ENCODE results near the gene KCND2.
A peak's percentile ranks its signal among the peaks of the same experiment; 100 is the strongest.
"Not testable (repeated sequence)": the region's sequence is repeated elsewhere in the genome, so short reads cannot be mapped to it uniquely, and the experiment has no call there.

Gene KCND2

DNA sequence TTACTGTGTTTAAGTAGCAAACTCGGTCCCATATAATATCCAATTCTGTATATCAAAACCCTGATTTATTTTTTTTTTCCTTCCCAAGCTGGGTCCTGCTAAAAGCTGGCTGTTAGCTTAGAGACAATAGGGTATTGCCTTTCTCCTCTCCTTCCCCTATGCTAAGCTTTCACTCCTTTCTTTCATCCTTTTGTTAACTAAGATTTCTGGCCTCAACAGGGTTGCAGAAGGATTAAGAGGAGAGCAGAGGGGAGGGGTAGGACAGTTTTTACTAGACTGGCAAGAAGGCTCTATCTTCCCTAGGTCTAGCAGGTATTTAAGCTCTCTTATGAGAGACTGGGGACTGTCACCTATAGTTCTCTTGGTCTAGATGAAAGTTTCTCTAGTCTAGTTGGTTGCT lies 229.2 kb downstream of the KCND2 start:
- no peak for DNase-seq

DNA sequence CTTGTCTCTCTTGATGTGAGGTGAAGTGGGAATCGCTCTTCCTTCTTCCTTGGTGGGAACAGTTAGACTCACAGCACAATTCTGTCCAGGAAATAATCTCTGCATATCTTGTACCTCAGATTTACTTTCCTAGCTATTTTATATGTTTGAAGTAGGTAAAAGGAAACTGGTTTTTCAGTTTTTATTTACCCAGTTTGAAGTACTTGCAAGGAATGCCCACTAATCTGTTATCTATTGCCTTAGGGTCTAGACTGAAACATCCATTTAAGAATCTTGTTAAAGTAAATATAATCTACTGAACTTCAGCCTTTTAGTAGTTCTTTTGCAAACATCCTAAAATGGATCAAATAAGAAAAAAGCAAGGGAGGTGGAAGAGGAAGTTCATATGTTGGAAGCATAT lies 229.8 kb downstream of the KCND2 start:
- DNase-seq: no peak

DNA sequence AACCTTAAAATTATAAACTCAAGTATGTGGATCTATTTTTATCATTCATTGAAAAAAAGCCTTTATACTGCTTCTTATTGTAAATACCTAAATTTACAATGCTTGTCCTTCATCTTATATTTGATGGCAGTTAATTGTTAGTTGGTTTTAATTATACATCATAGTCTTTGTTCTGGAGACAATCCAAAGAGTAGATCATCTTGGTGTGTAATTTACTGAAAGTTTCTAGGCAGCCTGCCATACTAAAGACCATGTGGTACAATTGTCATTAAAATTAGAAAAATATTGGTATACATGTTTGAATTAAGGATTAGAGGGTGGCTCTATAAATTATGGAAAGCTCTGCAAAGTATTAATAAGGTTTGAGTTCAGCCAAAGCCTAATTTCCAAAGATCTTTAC lies 231.4 kb downstream of the KCND2 start:
- no peak for DNase-seq

DNA sequence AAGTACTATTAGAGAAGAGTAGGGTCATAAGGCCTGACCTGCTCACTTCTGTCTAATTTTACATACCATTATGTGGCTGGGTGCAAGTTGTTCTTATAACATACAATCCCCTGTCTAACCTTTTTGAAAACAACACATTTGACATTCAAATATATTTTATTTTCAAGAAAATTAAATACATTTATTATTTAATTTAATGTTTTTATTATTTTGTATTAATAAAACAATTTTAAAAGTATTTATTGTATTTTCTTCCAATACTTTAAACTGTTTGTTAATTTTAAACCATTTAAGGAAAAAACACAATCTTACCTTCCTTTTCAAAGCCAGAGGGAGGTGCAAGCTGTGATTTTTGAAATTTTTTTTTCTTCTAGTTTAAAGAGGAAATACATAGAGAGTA lies 232.8 kb downstream of the KCND2 start:
- DNase-seq: no peak

DNA sequence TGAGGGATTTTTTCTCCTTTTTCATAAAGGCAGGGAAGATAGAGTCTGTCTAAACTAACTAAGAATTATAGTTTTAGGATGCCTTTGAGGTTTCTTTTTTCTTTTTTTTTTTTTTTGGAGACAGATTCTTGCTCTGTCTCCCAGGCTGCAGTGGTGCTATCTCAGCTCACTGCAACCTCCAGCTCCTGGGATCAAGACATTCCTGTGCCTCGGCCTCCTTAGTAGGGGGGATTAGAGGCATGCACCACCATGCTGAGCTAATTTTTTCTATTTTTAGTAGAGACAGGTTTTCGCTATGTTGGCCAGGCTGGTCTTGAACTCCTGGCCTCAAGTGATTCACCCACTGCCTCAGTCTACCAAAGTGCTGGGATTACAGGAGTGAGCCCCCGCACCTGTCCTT lies 239.7 kb downstream of the KCND2 start:
- no peak for DNase-seq

DNA sequence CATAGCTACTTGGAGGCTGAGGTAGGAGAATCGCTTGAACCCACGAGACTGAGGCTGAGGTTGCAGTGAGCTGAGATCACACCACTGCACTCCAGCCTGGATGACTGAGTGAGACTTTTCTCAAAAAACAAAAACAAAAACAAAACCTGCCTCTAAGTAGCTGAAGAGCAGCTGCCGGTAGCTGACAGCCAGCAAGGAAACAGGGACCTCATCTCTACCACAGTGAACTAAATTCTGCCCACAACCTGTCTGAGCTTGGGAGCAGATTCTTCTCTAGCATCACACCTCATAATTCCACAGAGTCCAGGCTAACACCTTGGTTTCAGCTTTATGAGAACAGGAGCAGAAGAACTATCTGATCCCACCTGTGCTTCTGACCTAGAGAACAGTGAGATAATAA lies 246.2 kb downstream of the KCND2 start:
- no peak for DNase-seq

DNA sequence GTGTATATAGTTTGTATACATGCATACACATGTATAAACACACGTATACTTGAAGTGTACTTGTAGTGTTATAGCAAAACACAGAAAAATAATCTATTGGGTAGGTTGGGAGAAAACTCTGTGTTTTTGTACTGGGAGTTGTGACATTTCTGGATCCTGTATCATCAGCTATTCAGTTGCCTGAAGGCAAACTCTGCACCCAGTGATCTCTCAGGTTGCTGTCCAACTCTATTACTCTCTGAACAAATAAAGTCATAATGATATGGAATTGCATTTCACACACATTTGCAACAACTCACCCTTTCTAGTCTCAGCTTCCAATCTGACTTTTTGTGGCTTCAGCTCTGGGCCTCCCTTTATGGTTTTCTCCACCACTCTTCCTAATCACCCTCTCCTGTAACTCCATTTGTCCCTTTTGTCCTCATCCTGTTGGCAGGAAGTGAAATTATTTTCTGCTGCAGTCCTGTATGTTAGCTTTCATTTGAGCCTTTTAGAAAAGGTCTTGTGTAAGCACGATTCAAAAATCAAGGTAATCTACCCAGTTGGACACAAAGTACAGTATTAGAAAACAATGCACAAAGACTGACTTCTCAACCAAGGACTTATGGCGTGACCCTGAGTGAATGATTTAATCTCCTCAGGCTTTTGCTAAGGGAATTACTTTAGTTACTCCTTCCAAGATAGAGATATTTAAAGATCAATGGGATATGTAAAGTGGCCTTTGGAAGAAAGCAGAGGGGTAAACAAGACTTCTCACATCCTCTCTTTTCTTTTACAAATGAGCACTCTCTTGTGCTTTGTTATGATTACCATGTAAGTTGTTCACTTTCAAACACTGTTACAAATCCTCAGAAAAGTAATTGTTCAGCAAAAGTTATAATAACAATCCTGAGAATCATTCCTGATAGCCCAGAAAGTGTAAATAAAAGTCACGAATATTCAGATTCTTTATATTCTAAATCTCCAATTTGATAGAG lies 249.1 kb downstream of the KCND2 start:
- DNase-seq: no peak

DNA sequence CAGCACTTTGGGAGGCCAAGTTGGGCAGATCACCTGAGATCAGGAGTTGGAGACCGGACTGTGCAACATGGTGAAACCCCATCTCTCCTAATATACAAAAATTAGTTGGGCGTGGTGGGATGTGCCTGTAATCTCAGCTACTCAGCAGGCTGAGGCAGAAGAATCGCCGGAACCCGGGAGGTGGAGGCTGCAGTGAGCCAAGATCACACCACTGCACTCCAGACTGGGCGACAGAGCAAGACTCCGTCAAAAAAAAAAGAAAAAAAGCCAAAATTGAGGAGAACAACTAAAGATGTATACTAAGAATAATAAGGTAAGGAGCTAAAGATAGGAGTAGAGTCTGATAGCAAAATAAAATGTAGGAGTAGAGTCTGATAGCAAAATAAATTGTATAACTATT lies 251.0 kb downstream of the KCND2 start:
- DNase-seq: no peak

DNA sequence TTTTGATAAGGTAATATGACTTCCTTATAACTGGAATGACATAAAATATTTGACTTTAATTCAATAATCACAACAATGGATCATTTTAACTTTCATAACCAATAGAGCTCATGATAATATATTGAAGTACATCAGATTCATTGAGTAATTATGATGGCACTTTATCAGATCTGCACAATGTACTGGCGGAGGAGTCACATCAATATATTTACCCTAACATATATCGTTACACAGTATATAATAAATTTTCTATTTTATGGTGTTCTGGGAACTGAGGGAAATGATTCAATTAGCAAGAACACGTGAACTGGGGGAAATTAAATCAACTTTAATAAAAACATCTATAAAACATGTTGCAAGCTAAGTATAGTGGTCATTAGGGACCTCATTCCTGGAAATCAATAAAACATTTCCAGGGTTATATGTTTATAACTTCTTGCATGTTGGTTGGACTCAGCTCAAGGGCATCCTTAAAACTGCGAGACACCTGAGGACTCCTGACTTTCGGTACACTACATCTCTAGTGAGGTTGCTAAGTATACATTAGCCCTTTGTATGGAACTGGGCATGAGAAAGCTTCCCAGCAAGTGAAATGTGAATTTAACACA lies 254.0 kb downstream of the KCND2 start:
- DNase-seq: no peak

DNA sequence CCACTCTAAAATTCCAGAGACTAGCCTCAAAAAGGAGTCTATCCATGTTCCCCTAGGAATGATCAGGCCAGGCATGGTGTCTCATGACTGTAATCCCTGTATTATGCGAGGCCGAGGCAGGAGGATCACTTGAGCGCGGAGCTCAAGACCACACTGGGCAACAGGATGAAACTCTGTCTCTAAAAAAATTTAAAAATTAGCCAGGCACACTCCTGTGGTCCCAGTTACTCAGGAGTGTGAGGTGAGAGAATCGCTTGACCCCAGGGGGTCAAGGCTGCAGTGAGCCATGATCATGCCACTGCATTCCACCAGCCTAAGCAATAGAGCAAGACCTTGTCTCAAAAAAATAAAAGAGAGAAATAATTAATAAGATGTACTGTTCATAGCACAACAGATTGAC lies 256.8 kb downstream of the KCND2 start:
- DNase-seq: no peak

DNA sequence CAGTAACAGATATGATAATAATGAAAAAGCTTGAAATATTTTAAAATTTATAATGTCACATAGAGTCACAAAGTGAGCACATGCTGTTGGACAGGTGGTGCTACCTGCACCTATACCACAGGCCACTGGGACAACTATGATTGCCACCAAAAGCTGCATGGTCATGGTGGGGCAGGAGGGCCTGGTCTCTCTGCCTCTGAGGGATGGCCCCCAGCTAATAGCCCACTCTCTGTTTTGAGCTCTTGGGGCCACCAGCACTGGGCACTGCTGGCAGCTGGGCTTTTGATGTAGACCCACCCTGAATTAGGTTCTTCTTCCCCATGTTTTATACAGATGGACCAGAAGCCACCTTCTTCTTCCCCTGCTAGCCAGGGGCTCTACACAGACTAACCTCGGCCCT lies 265.4 kb downstream of the KCND2 start:
- no peak for DNase-seq

DNA sequence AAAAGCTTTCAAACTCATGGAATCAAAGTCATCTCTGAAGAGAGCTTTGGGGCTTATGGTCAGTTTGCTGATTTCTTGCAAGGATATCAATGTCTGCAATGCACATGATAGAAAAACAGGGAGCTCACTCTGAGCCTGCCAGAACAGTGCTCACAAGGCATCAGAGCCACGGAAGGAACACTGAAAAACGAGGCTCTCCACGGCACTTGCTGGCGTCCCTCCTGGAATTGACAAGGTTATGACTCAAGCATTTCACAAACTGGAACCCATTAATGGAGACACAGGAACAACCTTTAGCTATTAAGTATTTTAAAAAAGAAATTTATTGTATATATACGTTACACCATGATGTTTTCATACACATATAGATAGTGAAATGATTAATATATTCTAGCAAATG lies 266.3 kb downstream of the KCND2 start:
- no peak for DNase-seq

DNA sequence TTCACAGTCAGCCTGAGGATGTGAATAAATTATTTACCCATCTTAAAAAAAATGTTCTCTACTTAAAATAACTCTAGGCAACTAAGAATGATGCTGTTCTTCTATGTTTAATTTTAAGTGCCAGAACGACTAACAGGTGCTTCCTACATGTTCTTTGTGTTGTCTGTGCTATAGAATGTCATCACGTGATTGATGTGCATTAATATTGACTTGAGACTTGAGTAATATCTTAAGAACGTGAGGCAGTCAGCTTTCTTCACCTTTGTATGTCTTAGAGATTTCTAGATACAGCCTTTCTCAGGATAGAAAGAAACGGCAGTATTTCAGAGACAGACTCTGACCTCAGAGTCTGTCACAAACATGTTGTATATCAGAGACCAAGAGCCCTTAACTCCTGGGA lies 274.6 kb downstream of the KCND2 start:
- DNase-seq: no peak

DNA sequence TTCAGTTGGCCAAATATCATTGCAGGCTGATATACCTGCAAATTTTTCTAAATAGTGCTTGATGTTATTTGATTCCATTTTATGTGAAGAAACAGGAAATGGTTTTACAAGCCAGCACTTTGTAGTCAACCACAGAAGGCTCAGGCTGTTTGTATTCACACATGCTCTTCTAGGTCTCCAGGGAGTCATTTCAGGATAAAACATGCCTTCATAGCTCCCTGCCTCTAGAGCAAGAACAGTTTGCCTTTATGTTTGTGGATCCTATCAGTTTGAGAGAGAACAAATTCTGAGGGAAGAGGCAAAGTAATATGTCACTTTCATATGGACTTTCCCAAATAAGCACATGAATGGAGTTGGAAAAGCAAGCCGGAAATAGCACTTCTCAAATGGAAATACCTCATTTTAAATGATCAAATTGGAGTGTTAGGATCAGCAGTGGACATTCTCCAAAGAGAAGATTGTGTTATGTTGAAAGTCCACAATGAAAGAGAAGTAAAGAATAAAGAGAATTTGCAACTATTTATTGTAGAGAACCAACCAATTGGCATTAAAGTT lies 277.6 kb downstream of the KCND2 start:
- peak; percentile 20 for DNase-seq

DNA sequence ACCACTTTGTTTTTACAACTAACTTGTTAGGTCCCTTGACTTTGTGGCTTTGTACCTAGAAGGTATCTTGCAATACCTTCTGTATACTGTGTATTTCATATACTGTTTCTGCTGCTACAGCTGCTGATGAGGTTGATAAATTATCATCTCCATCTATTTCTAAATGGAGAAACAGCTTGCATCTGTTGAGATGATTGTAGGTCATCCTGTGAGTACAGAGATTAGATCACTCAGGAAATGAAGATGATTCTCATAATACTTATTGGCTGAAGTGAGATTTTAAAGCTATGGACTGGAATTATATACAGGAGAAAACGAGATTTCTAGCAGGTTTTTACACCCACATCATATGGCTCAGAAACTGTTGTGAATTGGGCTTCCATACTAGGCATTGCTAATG lies 280.5 kb downstream of the KCND2 start:
- DNase-seq: no peak

DNA sequence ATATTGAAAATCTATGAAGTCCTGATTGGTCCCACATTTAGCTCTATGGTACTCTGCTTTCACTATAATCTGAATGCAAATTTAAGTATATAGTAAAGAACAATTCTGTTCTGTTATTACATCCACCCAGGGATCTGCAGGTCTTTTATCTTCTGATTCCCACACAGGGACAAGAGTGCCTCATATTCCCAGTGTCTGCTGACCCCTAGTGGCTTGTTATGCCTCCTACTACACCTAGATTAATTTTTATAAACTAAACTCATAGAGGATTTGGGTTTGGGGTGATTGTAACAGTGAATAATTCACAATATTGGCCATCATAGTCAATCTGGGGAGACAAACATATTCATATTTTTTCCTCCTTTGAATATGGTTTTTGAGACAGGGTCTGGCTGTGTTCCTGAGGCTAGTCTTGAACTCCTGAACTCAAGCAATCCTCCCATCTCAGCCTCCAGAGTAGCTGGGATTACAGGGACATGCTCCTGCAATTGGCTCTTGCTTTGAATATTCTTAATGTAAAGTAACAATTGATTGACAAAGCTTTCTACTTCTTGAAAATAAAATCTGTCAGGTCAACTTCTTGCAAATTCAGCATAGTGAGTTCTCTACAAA lies 282.1 kb downstream of the KCND2 start:
- DNase-seq: peak; percentile 82

DNA sequence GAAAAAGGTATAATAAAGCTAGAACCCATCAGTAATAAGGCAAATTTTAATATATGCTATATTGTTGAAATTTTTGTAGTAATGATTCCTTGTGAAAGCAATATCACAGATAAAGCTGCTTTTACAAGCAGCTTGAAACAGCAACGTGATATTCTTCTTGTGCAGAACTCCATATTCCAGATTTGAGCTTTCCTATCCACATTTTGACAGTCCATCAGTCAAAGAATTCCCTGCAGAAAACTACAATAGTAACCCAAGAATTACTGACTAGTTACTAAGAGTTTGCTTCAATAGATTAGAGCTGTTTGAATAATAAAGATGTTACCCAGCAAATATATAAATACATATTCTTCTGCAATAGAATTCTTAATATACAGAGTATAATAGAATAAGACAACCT lies 291.2 kb downstream of the KCND2 start:
- no peak for DNase-seq

DNA sequence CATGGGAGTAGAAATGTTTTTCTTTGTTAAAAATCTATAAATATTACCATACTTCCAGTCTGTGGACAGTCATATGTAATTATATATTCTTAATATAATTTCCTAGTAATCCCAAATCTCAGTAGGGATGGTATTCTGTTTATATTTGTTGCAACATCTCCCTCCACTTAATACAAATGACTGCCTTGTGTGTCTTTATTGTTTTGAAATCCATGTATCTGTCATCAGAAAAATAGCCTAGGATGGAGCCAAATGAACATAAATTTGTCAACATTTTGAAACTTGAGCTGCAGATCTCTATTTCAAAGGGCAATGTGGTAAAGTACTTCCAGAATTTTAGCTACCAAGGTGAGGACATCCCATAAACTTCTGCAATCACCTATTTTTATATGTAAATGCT lies 294.2 kb downstream of the KCND2 start:
- DNase-seq: no peak

DNA sequence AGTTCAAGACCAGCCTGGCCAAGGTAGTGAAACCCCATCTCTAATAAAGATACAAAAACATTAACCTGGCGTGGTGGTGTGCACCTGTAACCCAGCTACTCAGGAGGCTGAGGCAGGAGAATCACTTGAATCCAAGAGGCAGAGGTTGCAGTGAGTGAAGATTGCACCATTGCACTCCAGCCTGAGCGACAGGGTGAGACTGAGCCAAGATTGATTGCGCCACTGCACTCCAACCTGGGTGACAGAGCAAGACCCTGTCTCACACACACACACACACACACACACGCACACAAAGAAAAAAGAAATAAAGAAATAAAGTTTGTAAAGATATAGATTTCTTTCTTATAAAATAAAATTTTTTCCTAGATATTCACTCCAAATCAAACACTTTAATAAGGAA lies 305.7 kb downstream of the KCND2 start:
- not testable (repeated sequence) for DNase-seq

DNA sequence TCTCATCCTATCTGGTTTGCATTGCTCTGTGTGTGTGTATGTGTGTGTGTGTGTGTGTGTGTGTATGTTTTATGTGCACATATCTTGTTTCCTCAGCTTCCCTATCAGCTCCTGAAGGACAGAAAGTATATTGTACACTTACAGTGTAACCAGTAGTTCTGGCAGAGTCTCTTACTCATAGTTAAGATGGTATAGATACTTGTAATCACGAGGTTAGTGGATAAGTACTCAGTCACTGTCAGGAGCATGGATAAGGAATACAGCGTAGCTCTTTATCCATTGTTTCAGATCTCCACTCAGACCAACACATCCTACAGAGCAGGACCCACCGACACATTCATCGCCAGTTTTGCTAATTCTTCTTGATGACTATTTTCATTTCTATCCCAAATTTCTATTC lies 309.9 kb downstream of the KCND2 start:
- DNase-seq: no peak

DNA sequence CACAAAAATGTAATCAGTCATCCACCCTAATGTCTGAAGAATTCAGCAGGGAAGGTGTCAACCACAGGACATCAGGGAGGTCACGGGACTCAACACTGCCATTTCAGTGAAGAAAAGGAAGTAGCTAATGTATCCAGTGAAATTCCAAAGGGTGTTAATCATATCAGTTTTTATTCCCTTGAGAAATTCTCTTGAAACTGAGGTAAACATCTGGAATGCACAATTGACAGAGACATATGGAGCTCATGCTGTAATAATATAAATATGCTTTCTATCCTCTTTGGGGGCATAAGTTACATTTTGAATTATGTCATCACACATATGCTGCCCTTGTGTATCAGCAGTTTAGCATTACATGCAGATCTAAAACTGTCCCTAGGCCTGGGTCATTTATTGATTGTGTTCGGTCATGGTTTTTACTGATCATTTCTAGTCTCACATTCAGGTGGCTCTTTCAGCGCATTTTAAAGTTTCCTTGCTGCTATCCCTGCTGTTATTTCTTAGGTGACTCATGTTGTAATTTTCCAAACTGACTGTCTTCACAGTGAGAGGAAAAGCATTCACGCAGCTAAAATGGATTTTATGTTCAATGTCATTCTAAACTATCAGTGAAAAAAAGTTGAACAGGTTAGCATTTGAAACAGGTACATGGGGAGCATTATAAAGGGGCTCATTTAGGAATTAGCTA lies 311.1 kb downstream of the KCND2 start:
- DNase-seq: peak; percentile 29

DNA sequence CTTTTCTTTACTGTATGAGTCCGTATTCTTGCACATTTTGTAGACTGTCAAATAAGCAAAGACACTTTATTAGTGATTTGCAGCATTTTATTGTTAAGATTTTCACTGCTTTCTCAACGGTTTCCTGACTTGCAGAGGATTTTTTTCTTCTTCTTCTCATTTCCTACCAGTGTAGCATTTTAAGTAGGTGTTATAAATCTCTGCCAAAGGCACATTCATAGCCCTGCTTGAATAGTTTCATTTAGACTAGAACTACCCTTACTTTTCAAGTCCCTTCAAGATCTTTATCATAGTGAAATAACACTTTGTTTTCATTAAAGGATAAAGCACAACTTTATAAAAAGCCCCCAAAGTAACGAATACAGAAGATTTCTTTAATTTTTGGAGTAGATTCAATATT lies 313.6 kb downstream of the KCND2 start:
- no peak for DNase-seq

DNA sequence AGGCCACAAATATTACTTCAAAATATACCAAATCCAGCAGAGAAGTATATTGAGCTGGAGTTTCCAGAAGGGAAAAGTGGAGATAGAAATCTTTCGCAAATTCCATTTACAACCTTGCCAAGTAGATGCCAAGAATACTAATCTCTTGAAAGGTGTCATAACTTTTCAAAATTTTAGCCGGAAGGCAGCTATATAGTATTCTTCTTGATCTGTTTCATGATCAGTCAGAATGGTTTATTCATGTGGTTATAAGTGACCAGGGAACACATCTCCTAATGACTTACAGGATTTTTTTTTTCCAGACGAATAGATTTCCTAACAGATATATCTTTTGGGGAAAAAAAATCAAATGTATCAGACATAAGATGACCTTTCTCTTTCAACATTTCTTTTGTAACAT lies 314.3 kb downstream of the KCND2 start:
- DNase-seq: no peak

Measured in eye (tissue), 1 donor.